Heart left ventricle (tissue), 16 donors: ENCODE results near the gene MKRN1. TPM values are rescaled to one million over a fixed set of nuclear protein-coding genes. Genes with fewer than 3 reads are reported as not detected.
"Not testable (repeated sequence)": the region's sequence is repeated elsewhere in the genome, so short reads cannot be mapped to it uniquely, and the experiment has no call there.

Experiments used
- ATAC-seq, 4 donors: fragments of 200-7000 bp; cut with Tn5 transposase; one replicate each; pipeline ENCODE4 v1.9.1; 2020 to 2022; ENCODE audit warnings: moderate library complexity in 4 of 4, mild to moderate bottlenecking in 3 of 4, moderate number of reproducible peaks in 1 of 4
- DNase-seq, 5 donors: peaks; one replicate each; pipeline ENCODE4 v3.0.0-alpha.2; 2020
- H3K27ac ChIP-seq, 12 donors: fragments of 200-600 bp; sonication (generic) in 4 of 12; one replicate each; pipeline versions ENCODE4 v1.5.0 to v1.8.0; 2016 to 2022; ENCODE audit warnings: mild to moderate bottlenecking in 2 of 12
- H3K27me3 ChIP-seq, 9 donors: fragments of 200-600 bp; sonication (generic) in 2 of 9; one replicate each; pipeline versions ENCODE4 v1.5.1 to v1.8.0; 2016 to 2022; ENCODE audit warnings: mild to moderate bottlenecking in 3 of 9
- H3K36me3 ChIP-seq, 9 donors: fragments of 200-600 bp; sonication (generic) in 2 of 9; one replicate each; pipeline versions ENCODE4 v1.5.0 to v1.8.0; 2018 to 2022; ENCODE audit warnings: mild to moderate bottlenecking in 2 of 9
- H3K4me1 ChIP-seq, 12 donors: fragments of 200-600 bp; sonication (generic) in 4 of 12; one replicate each; pipeline versions ENCODE4 v1.5.0 to v1.8.0; 2016 to 2022; ENCODE audit warnings: mild to moderate bottlenecking in 3 of 12
- H3K4me3 ChIP-seq, 12 donors: fragments of 200-600 bp; sonication (generic) in 4 of 12; one replicate each; pipeline versions ENCODE4 v1.5.0 to v1.8.0; 2017 to 2022; ENCODE audit warnings: mild to moderate bottlenecking in 9 of 12, moderate library complexity in 4 of 12
- H3K9me3 ChIP-seq, 12 donors: fragments of 200-600 bp; sonication (generic) in 4 of 12; one replicate each; pipeline versions ENCODE4 v1.5.0 to v1.8.0; 2016 to 2022; ENCODE audit warnings: mild to moderate bottlenecking in 1 of 12
- POLR2A ChIP-seq, 2 donors: fragments of 450-650 bp; IDR thresholded peaks; one replicate each; pipeline ENCODE4 v1.6.1; 2017; ENCODE audit warnings: antibody characterized with exemption in 2 of 2, mild to moderate bottlenecking in 2 of 2, moderate library complexity in 2 of 2
- WGBS, 4 donors: extraction: QIAGEN DNeasy Blood & Tissue Kit in 2 of 4; methylation state at CpG; one replicate each; pipeline versions ENCODE4 v1.1.5 to v1.1.7; 2013 to 2018; 5-methylcytosine and 5-hydroxymethylcytosine counted together
- intact Hi-C, 10 donors: fragments of 100-400 bp; cut with DNase I; formaldehyde crosslinking; loops; one replicate each; pipeline versions ENCODE4 v1.11.1 to v1.14.2; 2022
- polyA plus RNA-seq, 2 donors: library from polyadenylated mRNA; stranded (reverse); fragments of 200-250 nt; gene quantifications; one replicate each; pipeline ENCODE4 v1.2.3, GENCODE V29; 2013
- total RNA-seq, 9 donors: library from RNA; depleted of rRNA in 2 of 9; stranded (reverse); fragments of >200 nt in 2 of 9; fragmentation: NEBNext Ultra II Directional in 3 of 9; extraction: Animal tissue kit (Norgen Biotek cat#: 25700) in 3 of 9; gene quantifications; one replicate each; pipeline versions ENCODE4 v1.1.0 to v1.2.4, GENCODE V29; 2016 to 2023
- TF ChIP-seq, protein P1 (sequence below), 12 donors: fragments of 200-600 bp; sonication (generic) in 4 of 12; IDR thresholded peaks; one replicate each; pipeline versions ENCODE4 v1.5.0 to v1.8.0; 2018 to 2022; ENCODE audit warnings: antibody characterized with exemption in 12 of 12, mild to moderate bottlenecking in 5 of 12
- donor health status: ischemic (EF 13 %, LVEDD 7.1; RV severe dilation, severe dysfunction).
- donor health status: healthy with polysubstance abuse.
- donor health status: DM: no; HTN: yes; CAD: no.
- donor health status: DM: no; HTN: no; CAD: no.
- donor health status: ischemic (EF 25% LVEDD 6.9; RV normal size, moderate dysfunction).
- donor health status: ischemic (EF 25% LVEDD 5.7; RV mildly dilated, moderate dysfunction).
- donor health status: healthy.
- donor health status: DM: yes; HTN: yes; CAD: no.
- donor health status: ischemic (EF 35%, LVEDD 5.7; RV mildly dilated, moderate dysfunction).
- donor health status: nonischemic (EF 11% LVEDD 7.7; RV severe dilation, severe dysfunction).
- donor health status: DM: yes; HTN: yes; CAD: no.
- donor health status: PGD.
- donor health status: ischemic (EF 29% LVEDD 5.4; RV normal size, mild dysfunction).
- donor health status: nonischemic (EF 23%, LVEDD 6.1; RV moderate dilation, normal function).

The MKRN1 gene
- total and polyA plus RNA-seq, 11 donors = 45.2 to 109 (median 87.7) TPM

DNA sequence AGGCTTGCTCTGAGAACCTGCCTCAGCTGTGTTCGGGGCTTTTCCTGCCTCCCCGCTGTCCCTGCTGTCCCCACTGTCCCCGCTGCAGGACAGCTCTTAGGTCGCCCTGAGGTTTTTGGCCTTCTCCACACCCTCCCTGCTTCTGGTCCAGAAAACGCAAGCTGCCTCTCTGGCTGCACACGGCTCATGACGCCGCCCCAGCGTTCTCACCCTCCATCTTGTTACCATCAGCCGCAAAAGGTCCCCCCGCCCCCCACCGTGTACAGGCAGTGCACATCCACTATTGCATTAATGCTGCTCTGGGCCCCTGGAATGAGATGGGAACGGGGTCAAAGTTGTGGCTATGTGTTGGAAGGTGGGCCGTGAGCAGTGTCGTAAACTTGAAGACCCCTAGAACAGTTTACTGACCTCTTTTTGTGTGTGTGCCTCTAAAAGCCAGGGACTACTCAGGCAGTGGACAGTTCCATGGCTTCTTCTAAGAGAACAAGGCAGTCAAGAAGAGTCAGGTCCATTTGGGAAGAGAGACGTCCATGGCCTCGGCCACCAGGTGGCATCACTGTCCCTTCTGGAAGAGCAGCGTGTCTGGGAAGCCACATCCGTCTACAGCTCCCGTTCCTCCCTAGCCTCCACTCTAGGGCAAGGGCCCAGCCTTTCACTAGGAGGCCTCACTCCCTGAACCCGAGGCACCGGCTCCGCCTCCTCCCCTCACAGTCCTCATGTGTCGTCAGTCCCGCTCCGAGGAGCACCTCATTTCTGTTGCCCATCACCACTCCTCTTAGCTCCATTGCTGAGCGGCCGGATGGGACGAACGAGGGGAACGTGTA, 38.5 kb upstream of the MKRN1 start:
- Histone ChIP-seq H3K4me1 (peaks cover 0 to 21% (median 15%) of the 10 kb centered on the region in 12 donors), H3K36me3 (peaks cover 0 to 43% (median 24%) of the 10 kb centered on the region in 9 donors), H3K9me3 (no peaks in the 10 kb centered on the region), H3K4me3 (no peak overlapping the region), H3K27me3 (no peaks in the 10 kb centered on the region), H3K27ac (peak overlapping the region in 8 of 12 donors; percentile 7 to 68 (median 28))
- TF ChIP-seq POLR2A (IDR thresholded peaks at IDR 0.05) = no peak
- TF ChIP-seq, protein P1, sequence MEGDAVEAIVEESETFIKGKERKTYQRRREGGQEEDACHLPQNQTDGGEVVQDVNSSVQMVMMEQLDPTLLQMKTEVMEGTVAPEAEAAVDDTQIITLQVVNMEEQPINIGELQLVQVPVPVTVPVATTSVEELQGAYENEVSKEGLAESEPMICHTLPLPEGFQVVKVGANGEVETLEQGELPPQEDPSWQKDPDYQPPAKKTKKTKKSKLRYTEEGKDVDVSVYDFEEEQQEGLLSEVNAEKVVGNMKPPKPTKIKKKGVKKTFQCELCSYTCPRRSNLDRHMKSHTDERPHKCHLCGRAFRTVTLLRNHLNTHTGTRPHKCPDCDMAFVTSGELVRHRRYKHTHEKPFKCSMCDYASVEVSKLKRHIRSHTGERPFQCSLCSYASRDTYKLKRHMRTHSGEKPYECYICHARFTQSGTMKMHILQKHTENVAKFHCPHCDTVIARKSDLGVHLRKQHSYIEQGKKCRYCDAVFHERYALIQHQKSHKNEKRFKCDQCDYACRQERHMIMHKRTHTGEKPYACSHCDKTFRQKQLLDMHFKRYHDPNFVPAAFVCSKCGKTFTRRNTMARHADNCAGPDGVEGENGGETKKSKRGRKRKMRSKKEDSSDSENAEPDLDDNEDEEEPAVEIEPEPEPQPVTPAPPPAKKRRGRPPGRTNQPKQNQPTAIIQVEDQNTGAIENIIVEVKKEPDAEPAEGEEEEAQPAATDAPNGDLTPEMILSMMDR (IDR thresholded peaks at IDR 0.05) = peak; percentile 78 to 93 (median 88)
- DNase-seq = peak; percentile 86 to 94 (median 90)
- WGBS, 4 donors = 52 to 56% (median 56%) methylated on average over 31 of the region's 31 CpGs
- intact Hi-C loops = loop anchor here (1.0 to 5.0 kb wide), 6 partner anchors 40 to 137 kb away; partner anchors contain the start of gene MKRN1 (in 2 of the 10)
- peak; percentile 84 to 96 (median 95) for ATAC-seq

- DNase-seq = peak in 3 of 5 donors; percentile 41 to 69 (median 59)
- peaks cover 0 to 8% (median 0%) of the 10 kb centered on the region in 9 donors for H3K36me3 ChIP-seq
- 21 to 30% (median 25%) methylated on average over 9 of the region's 9 CpGs for WGBS, 4 donors
- no peak overlapping the region for H3K27ac ChIP-seq
- no peaks in the 10 kb centered on the region for H3K9me3 ChIP-seq
- ATAC-seq = peak in 2 of 4 donors; percentile 36 to 42
- no peak for TF ChIP-seq POLR2A (IDR thresholded peaks at IDR 0.05)
- peaks cover 0 to 14% (median 2%) of the 10 kb centered on the region in 12 donors for H3K4me1 ChIP-seq
- intact Hi-C loops = no loop called here
- H3K4me3 ChIP-seq = no peak overlapping the region
- no peaks in the 10 kb centered on the region for H3K27me3 ChIP-seq
Observed at GRCh38 chr7:140512317-140513000, 33.2 kb upstream of the MKRN1 start.

- H3K27ac ChIP-seq = no peak overlapping the region
- TF ChIP-seq, protein P1 (IDR thresholded peaks at IDR 0.05) = no peak
- TF ChIP-seq POLR2A (IDR thresholded peaks at IDR 0.05) = no peak
- no peak for ATAC-seq
- intact Hi-C loops = loop anchor here in 1 of 10 donors (10.0 kb wide), 1 partner anchor 785 kb away; no protein-coding TSS in a partner anchor
- peaks cover 0 to 28% (median 10%) of the 10 kb centered on the region in 12 donors for H3K4me1 ChIP-seq
- WGBS, 4 donors = 62 to 88% (median 66%) methylated on average over 4 to 5 of the region's 5 CpGs
- H3K36me3 ChIP-seq = no peaks in the 10 kb centered on the region
- no peaks in the 10 kb centered on the region for H3K9me3 ChIP-seq
- no peak overlapping the region for H3K4me3 ChIP-seq
- DNase-seq = no peak
- H3K27me3 ChIP-seq = no peaks in the 10 kb centered on the region
Observed at GRCh38 chr7:140509789-140510188, 30.5 kb upstream of the MKRN1 start.

- ATAC-seq, H3K4me3 ChIP-seq, H3K9me3 ChIP-seq, DNase-seq, H3K27me3 ChIP-seq, H3K36me3 ChIP-seq: not testable (repeated sequence)
- intact Hi-C loops = loop anchor here in 1 of 10 donors (10.0 kb wide), 1 partner anchor 787 kb away; no protein-coding TSS in a partner anchor
- peaks cover 0 to 25% (median 10%) of the 10 kb centered on the region in 12 donors for H3K4me1 ChIP-seq
- 70 to 80% (median 75%) methylated on average over 6 of the region's 6 CpGs for WGBS, 4 donors
- peak overlapping the region; percentile 55 to 97 (median 86) for H3K27ac ChIP-seq
Observed at GRCh38 chr7:140507556-140507955, 28.3 kb upstream of the MKRN1 start.
